ENCODE results near the gene NCKAP5.

- TF ChIP-seq, protein P1, sequence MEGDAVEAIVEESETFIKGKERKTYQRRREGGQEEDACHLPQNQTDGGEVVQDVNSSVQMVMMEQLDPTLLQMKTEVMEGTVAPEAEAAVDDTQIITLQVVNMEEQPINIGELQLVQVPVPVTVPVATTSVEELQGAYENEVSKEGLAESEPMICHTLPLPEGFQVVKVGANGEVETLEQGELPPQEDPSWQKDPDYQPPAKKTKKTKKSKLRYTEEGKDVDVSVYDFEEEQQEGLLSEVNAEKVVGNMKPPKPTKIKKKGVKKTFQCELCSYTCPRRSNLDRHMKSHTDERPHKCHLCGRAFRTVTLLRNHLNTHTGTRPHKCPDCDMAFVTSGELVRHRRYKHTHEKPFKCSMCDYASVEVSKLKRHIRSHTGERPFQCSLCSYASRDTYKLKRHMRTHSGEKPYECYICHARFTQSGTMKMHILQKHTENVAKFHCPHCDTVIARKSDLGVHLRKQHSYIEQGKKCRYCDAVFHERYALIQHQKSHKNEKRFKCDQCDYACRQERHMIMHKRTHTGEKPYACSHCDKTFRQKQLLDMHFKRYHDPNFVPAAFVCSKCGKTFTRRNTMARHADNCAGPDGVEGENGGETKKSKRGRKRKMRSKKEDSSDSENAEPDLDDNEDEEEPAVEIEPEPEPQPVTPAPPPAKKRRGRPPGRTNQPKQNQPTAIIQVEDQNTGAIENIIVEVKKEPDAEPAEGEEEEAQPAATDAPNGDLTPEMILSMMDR (IDR thresholded peaks at IDR 0.05; ENCODE audit: borderline replicate concordance, extremely low read depth, low read length, poor library complexity, severe bottlenecking) = no peak
- no peak for TF ChIP-seq EZH2 (IDR thresholded peaks at IDR 0.05; ENCODE audit: borderline replicate concordance, low read depth, low read length, severe bottlenecking)
Observed at GRCh38 chr2:132788310-132788838, 779.9 kb downstream of the NCKAP5 start.

All from DND-41 (cell line).